Tibial nerve (tissue), 4 donors: ENCODE measurements around the gene PIGB.

Source experiments
- CTCF ChIP-seq, 5 experiments: fragments of 200-600 bp in 3 of 5; fragments of 450-650 bp in 2 of 5; sonication (generic) in 3 of 5; IDR thresholded peaks; one replicate each; pipeline ENCODE4 v1.5.1; 2016 to 2019; ENCODE audit warnings: antibody characterized with exemption in 5 of 5, mild to moderate bottlenecking in 3 of 5, moderate library complexity in 2 of 5
- EP300 ChIP-seq, 2 donors: sonication (generic); formaldehyde crosslinking; IDR thresholded peaks; one replicate each; pipeline ENCODE4 v1.6.1; 2017; ENCODE audit warnings: antibody characterized with exemption in 2 of 2, mild to moderate bottlenecking in 1 of 2
- POLR2A ChIP-seq, 2 donors: fragments of 450-650 bp; IDR thresholded peaks; one replicate each; pipeline ENCODE4 v1.6.1; 2017; ENCODE audit warnings: antibody characterized with exemption in 2 of 2, mild to moderate bottlenecking in 2 of 2, moderate library complexity in 2 of 2

GRCh38 chr15:55361048-55361447 lies 42.0 kb downstream of the PIGB start:
- TF ChIP-seq CTCF (IDR thresholded peaks at IDR 0.05), result no peak
- no peak for TF ChIP-seq EP300 (IDR thresholded peaks at IDR 0.05)
- no peak for TF ChIP-seq POLR2A (IDR thresholded peaks at IDR 0.05)
